NCI-H2196 (cell line): Measurements from ENCODE around the gene GJA4.
A peak's percentile ranks its signal among the peaks of the same experiment; 100 is the strongest.
"Not testable (repeated sequence)": the region's sequence is repeated elsewhere in the genome, so short reads cannot be mapped to it uniquely, and the experiment has no call there.

Source experiments
- DNase-seq: peaks from one replicate; lab custom pipeline; 2025; ENCODE audit not compliant: unreplicated experiment; lab: John Stamatoyannopoulos, UW

Gene GJA4

DNA sequence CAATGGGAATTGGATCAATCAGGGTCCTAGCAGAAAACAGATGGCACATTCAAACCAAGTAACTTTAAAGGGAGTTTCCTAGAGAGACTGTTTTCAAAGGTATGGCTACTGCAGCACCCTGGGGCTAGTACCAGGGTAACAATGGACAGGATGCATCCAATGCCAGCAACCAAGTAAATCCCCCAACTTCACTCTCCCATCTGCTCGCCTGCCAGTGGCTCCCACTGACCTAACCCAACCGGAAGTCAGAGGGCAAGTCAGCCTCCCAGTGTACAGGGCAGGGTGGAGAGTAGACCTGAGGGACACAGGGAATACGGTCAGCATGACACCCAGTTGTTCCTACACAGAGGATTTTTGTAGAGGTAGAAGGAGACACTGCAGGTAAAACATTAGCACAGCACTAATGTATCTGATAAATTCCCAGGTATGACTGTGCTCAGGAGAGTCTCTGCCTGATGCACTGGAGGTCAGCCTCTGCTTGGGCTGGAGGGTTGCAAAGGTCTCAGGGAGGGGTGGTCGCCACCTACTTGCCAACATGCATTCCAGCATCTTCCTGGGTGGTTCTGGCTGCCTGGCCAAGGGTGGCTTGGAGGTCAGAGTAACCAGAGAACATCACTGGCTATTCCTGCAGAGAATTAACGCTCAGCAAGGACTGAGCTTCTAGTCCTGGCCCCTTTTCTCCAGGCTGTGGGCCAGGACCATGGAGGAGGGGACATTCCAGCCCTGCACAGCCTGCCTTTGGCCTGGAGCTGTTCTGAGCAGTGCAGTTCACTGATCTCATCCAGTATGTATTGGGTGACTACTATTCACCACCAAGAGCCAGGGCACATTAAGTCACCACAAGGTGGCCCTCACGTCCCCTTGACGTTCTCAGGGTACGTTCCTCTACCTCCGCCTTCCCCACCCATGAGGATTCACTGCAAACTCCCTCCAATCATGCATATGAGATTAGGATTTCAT is 5.1 kb upstream of the GJA4 start:
- peak; percentile 7 for DNase-seq

DNA sequence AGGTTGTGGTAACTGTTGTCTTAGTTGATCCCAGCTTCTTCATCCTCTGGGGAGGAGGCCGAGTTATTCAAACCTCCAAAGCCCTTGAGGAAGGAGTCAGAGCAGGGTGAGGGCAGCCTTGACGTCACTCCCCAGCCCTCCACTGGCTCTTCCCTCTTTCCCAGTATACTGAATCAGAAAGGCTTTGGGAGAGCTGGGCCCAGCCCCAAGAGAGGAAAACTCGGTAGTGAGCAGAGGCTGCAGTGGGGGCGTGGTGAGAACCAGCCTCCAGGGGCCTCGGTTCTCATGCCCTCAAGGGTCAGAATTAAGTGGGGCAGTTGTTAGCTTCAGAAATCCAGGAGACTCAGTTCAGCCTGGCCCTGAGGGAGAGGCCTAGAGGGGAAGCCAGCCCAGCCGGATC is 1.8 kb upstream of the GJA4 start:
- DNase-seq = no peak

DNA sequence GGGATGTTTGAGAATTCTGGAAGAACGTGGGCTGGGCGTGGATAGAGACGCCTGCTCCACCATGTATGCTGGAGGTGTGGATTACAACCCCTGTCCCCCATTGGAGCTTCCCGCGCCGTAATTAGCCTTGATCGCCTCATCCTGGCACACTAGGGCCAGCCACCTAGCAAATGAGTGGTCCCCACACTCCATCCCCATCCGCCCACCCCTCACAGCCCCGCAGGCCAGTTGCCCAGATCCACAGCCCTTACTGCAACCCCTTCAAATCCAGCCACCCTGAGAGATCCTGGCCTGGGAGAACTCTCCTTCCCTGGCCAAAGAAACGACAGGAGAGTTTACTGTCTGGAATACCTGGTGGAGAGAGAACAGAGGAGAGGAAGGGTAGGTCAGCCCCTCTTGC is 375 bp upstream of the GJA4 start:
- no peak for DNase-seq

DNA sequence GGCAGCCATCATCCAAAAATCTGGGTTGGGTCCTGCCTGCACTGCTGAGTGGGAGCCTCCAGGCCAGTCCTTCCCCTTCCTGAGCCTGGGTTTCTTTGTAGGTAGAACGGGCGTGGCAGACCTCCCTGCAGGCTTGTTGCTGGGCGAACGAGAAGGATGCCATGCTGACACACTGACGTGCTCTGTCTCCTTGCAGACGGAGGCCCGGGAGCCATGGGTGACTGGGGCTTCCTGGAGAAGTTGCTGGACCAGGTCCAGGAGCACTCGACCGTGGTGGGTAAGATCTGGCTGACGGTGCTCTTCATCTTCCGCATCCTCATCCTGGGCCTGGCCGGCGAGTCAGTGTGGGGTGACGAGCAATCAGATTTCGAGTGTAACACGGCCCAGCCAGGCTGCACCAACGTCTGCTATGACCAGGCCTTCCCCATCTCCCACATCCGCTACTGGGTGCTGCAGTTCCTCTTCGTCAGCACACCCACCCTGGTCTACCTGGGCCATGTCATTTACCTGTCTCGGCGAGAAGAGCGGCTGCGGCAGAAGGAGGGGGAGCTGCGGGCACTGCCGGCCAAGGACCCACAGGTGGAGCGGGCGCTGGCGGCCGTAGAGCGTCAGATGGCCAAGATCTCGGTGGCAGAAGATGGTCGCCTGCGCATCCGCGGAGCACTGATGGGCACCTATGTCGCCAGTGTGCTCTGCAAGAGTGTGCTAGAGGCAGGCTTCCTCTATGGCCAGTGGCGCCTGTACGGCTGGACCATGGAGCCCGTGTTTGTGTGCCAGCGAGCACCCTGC is 1.4 kb downstream of the GJA4 start:
- DNase-seq = no peak

DNA sequence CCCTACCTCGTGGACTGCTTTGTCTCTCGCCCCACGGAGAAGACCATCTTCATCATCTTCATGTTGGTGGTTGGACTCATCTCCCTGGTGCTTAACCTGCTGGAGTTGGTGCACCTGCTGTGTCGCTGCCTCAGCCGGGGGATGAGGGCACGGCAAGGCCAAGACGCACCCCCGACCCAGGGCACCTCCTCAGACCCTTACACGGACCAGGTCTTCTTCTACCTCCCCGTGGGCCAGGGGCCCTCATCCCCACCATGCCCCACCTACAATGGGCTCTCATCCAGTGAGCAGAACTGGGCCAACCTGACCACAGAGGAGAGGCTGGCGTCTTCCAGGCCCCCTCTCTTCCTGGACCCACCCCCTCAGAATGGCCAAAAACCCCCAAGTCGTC is 2.0 kb downstream of the GJA4 start:
- DNase-seq = no peak

DNA sequence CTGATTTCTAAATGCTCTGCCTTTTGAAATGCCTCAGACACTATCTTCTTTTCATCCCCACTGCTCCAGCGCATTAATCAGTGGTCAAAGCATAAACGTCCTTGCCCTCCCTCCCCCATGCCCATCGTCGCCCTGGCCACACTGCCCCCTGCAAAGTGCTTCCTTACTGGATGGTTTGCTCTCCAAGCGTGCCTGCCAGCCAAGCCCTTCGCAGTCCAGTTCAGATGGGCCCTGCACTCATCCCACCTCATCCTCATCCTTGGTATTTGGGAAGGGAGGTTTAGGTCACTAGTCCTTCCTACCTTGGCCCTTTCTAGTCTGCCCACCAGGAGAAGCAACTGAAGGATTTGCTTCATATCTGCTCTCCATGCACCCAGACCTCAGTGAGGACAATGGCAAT is 3.1 kb downstream of the GJA4 start:
- DNase-seq = no peak

DNA sequence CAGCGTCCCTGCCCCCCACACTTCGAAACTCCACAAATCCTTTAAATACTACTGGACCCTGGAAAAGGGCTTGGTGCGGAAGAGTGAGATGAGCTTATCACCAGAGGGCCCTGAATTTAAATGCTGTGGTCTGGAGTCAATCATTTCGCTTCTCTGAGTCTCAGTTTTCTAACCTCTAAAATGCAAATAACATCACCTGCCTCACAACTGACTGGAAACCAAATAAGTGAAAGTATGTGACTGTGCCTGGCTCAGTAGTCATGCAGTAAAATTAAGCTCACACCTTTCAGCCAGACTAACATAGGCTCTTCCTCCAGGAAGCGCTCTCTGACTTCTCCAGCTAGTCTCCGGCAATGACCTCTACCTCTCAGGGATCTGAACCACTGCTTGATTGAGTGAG is 4.2 kb downstream of the GJA4 start:
- no peak for DNase-seq

DNA sequence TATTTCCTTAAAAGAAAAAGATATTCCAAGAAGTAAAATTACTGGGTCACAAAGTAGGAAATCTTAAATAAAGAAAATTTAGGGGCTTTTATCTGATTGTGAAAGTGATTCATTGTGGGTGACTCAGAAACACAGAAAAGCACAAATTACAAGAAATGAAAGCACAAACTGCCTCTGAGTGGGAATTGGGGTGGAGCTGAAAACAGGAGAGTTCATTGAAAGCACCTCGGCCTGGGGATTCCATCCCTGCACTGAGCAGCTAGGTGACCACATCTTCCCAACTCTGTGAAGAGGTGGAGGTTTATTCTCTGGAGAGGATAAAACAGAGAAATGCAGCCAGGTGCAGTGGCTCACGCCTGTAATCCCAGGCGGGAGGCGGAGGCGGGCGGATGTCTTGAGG is 7.4 kb downstream of the GJA4 start:
- DNase-seq = no peak

DNA sequence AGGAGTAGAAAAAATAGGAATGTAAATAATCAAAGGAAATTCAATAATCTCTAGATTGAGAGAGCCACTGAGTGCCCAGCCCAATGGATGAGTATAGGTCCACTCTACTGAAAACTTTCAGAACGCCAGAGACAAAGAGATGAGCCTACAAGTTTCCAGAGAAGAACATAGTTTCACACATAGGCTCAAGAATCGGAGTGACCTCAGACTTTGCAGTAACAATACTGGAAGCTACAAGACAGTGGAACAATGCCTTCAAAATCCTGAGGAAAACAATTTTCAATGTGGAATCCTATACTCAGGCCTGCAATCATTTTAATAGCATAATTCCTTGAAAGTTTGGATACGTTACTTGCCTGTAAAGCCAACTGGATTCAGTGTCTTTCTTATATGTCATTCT is 11.0 kb downstream of the GJA4 start:
- DNase-seq = no peak

DNA sequence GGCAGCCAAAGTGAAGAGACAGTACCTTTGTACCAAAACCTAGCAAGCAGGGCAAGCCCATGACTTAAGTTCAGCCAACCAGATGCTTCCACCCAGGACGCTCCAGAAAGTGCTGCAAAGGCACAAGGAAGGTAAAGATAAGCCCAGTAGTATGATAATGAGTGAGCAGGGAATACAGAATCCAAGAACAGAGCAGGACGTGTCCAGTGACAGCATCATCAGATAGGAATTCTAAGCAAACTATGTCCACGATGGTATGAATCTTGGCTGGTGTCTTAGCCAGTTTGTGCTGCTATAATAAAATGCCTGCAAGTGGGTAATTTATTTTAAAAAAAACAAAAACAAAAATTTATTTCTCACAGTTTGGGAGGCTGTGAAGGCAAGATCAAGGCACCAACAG is 13.6 kb downstream of the GJA4 start:
- no peak for DNase-seq

DNA sequence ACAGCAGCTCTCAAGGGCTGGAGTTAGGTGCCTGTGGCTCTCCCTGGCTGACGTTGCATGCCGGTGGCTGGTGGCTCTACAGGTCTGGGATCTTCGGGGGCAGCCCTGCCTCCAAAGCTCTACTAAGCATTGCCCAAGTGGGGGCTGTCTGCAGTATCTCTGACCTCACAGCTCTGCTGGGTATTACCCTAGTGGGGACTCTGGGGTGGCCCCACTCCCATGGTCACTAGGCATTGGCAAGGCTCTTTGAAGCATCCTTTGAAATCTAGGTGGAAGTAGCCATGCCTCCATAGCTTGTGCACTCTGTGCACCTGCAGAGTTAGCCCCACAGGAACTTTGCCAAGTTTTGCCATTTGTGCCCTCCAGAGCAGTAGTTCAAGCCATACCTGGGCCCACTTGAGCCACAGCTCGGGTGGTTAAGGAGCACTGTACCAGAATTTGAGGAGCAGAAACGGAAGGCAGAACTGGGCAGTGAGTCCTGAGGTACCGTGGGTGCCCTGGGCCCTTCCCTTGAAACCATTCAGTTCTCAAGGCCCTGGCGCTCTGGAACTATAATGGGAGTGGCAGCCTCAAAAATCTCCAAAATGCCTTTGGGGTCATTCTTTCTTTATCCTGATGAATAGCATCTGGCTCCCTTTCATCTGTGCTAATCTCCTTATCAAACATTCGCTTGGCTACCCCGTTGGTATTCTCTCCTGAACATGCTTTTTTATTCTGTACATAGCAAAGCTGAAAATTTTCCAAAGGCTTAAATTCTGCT is 15.4 kb downstream of the GJA4 start:
- no peak for DNase-seq

DNA sequence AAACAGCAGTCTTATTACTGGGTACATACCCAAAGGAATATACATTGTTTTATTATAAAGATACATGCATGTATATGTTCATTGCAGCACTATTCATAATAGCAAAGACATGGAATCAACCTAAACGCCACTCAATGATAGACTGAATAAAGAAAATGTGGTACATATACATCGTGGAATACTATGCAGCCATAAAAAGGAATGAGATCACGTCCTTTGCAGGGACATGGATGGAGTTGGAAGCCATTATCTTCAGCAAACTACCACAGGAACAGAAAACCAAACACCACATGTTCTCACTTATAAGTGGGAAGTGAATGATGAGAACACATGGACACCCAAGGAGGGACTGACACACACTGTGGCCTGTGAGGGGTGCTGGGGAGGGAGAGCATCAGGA is 18.0 kb downstream of the GJA4 start:
- not testable (repeated sequence) for DNase-seq

DNA sequence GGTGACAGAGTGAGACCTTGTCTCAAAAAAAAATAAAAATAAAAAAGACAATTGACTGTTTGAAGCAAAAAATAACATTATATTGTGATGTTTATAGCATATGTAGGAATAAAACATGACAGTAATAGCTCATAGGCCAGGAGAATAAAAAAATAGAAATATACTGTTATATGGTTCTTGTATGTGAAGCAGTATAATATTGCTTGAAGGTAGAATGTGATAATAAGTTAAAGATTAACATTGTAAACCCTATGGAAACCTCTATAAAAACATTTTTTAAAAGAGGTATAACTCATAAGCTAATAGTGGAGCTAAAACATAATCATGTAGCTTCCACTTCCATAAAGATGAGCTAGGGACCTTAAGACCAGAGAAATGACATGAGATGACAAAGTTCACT is 23.5 kb downstream of the GJA4 start:
- DNase-seq = no peak

DNA sequence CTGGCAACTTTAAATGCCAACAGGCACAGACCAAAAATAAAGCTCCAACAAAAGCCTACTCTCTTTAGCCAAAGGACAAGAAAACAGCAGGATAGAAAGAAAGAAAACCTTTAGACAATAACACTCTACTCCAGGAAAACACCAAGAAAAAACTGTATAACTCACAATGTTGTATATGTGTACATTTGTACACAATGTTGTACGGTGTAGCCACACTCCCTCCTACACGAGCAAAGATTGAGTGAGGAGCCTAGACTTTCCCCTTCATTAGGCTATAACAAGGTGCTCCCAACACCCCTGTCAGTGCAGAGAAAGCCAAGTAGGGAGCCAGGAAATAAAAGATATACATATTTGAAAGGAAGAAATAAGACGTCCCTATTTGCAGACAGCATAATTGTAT is 24.0 kb downstream of the GJA4 start:
- DNase-seq = no peak

DNA sequence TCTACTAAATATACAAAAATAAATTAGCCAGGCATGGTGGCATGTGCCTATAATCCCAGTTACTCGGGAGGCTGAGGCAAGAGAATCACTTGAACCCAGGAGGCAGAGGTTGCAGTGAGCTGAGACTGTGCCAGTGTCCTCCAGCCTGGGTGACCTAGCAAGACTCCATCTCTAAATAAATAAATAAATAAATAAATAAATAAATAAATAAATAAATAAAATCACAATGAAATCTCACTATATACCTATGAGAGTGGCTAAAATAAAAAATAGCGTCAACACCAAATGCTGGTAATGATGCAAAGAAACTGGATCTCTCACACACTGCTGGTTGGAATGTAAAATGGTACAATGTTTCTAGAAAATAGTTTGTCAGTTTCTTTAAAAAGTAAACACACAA is 26.1 kb downstream of the GJA4 start:
- DNase-seq = not testable (repeated sequence)

DNA sequence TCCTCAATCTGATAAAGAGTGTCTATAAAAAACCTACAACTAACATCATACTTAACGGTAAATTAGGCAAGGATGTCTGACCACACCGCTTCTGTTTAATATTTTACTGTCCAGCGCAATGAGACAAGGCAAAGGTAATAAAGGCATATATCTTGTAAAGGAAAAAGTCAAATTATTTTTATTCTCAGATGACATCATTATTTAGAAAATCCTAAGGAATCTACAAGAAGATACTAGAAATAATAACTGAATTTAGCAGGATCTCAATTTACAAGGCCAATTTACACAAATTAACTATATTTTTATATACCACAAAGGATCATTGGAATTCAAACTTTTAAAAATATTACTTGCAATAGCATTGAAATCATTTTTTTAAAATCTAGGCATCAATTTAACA is 29.4 kb downstream of the GJA4 start:
- DNase-seq = no peak

DNA sequence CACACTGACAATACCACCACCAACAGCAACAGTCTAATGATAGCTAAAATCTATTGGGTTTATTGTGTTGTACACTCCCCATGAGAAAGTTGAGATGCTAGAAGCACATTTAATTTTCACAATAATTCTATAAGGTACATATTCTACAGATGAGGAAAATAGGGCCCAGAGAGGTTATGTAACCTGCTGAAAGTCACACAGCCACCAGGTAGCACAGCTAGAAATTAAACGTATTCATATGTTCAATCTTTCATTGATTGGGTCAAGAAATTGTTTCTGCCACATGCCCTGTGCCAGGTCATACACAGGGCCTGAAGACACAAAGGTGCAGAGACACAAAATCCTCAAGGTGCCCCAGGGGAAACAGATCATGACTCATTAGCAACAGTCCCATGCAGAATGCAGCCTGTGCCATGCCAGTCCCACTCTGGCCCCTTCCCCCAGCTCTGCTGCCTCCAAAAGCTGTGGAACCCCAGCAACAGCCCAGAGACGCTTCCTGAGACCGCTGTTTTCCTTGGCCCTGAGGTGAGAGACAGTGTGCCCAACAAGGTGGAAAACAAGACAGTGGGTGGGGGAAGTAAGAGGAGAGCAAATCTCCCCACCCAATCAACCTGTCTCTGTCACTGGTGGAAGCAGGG is 32.1 kb downstream of the GJA4 start:
- no peak for DNase-seq

DNA sequence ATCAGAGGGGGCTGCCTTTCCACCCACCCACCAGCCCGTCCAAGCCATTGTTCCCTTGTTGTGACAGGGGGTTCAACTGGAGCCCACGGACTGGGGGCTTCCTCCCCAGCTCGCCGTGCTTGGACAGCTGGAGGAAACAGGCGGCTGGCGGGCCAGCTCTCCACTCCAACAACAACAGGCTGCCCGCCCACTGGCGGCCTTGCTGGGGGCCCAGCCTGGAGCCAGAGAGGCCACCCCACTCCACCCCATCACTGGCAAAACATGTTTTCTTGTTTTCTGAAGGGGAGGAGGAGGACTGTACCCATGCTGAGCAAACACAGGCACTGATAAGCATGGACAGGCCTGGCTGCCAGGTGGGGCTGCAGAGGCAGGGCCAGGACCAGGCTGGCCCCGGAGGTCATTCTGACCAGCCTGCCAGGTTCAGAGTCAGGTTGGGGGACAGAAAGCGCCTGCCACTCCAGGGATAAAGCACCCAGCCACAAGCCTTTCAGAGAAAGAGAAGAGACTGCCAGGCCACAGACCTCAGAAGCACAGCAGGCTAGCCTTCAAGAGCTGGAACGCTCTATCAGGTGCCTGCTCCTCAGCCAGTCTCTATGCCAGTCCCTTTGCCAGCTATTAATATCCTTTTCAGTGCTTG is 32.8 kb downstream of the GJA4 start:
- DNase-seq = peak; percentile 18

DNA sequence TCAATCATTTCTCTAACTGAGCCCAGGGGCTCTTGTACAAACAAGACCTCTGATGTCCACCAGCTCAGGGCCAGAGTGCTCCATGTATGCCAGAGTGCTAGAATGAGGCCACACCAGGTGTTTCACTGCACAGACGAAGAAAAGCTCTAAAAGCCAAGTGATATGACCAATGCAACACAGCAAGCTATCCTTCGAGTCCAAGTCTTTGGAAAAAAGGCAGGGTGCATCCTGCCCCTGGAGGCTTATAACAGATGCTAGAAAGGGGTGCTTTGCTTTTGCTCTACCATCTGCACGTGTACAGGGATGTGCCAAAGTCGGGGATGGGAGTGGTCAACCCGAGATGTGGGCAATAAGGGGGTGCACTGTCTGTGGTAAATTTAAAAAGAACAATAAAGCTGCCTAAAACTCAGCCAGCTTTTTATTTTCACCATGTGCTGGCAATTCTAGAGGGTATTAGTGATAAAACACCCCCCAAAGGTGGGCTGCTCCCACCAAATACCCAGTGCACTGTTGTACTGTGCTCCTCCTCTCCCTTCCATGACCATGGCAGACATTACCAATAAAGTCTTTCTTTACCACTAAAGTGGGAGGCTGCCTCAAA is 34.6 kb downstream of the GJA4 start:
- DNase-seq = no peak

DNA sequence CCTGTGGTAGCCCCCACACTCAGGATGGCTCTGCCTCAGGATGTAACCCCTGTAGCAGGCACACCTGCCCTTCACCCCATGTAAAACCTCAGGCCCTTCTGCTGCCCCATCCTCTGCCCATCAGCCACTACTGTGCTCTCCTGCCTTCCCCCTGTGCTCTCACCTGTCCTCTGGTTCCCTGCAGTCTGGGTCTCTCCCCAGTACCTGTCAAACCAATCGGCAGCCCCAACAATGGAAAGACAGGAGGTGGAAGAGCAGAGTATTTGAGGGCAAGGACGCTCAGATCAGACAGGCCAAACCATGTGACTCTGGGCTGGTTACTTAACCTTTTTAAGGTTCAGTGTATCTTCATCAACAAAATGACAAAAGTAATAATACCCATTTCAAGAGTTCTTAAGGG is 35.8 kb downstream of the GJA4 start:
- no peak for DNase-seq
